Left lung (tissue), 10 donors: ENCODE results near the gene SIX5. TPM values are rescaled to one million over a fixed set of nuclear protein-coding genes. Genes with fewer than 3 reads are reported as not detected.
"Not testable (repeated sequence)": the region's sequence is repeated elsewhere in the genome, so short reads cannot be mapped to it uniquely, and the experiment has no call there.

Source experiments
- ATAC-seq: fragments of 200-7000 bp; cut with Tn5 transposase; one replicate; pipeline ENCODE4 v1.9.1; 2020; ENCODE audit warnings: moderate library complexity
- DNase-seq, 4 donors: peaks; one replicate each; pipeline ENCODE4 v3.0.0-alpha.2; 2013 to 2020
- H3K27ac ChIP-seq, 2 donors: fragments of 200-600 bp; sonication (generic) in 1 of 2; one replicate each; pipeline versions ENCODE4 v1.5.0 to v1.8.0; 2020 to 2021
- H3K27me3 ChIP-seq, 2 donors: fragments of 200-600 bp; sonication (generic) in 1 of 2; one replicate each; pipeline versions ENCODE4 v1.5.0 to v1.8.0; 2020 to 2021
- H3K36me3 ChIP-seq, 2 donors: fragments of 200-600 bp; sonication (generic) in 1 of 2; one replicate each; pipeline versions ENCODE4 v1.5.0 to v1.8.0; 2020 to 2021
- H3K4me1 ChIP-seq, 2 donors: fragments of 200-600 bp; one replicate each; pipeline ENCODE4 v1.8.0; 2021
- H3K4me3 ChIP-seq, 2 donors: fragments of 200-600 bp; sonication (generic) in 1 of 2; one replicate each; pipeline versions ENCODE4 v1.5.0 to v1.8.0; 2020 to 2021; ENCODE audit warnings: mild to moderate bottlenecking in 1 of 2
- H3K9me3 ChIP-seq, 2 donors: fragments of 200-600 bp; sonication (generic) in 1 of 2; one replicate each; pipeline versions ENCODE4 v1.5.0 to v1.8.0; 2020 to 2021
- intact Hi-C, 2 donors: fragments of 100-400 bp; cut with DNase I; formaldehyde crosslinking; loops; one replicate each; pipeline versions ENCODE4 v1.11.2 to v1.14.2; 2022
- polyA plus RNA-seq, 6 donors: library from polyadenylated mRNA; unstranded; fragments of 120-200 nt; gene quantifications; one replicate each; pipeline ENCODE4 v1.2.1, GENCODE V29; 2013; ENCODE audit not compliant: insufficient read length in 6 of 6
- total RNA-seq, 2 donors: library from RNA; stranded (reverse); fragmentation: NEBNext Ultra II Directional; extraction: Animal tissue kit (Norgen Biotek cat#: 25700); gene quantifications; one replicate each; pipeline ENCODE4 v1.2.1, GENCODE V29; 2021
- TF ChIP-seq, protein P1 (sequence below), 2 donors: fragments of 200-600 bp; sonication (generic) in 1 of 2; IDR thresholded peaks; one replicate each; pipeline versions ENCODE4 v1.5.0 to v1.8.0; 2021; ENCODE audit warnings: antibody characterized with exemption in 2 of 2
- donor health status: DM: no; HTN: yes; CAD: no.
- donor health status: DM: no; HTN: no; CAD: no.

Gene SIX5
- total and polyA plus RNA-seq, 8 donors: 11.5 to 25.0 (median 20.1) TPM

DNA sequence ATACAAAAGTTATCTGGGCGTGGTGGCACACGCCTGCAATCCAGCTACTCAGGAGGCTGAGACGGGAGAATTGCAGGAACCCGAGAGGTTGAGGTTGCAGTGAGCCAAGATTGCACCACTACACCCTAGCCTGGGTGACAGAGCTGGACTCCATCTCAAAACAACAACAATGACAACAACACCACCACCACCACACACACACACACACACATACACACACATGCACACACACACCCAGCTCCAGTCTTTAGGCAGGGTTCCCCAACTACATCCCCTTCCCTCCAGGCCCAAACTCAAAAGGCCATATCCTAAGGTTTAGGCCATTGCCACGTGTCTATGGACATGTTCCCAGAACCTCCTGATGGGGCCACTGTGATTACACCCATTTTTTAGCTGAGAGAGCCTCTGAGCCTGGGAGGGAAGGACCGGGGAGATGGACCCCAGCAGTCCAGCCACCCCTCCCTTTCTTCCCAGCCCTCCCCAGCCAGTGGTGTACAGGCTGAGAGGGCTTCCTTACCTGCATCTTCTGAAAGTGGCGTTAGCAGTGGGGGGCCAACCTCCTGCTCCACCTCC, 32.6 kb upstream of the SIX5 start:
- TF ChIP-seq, protein P1, sequence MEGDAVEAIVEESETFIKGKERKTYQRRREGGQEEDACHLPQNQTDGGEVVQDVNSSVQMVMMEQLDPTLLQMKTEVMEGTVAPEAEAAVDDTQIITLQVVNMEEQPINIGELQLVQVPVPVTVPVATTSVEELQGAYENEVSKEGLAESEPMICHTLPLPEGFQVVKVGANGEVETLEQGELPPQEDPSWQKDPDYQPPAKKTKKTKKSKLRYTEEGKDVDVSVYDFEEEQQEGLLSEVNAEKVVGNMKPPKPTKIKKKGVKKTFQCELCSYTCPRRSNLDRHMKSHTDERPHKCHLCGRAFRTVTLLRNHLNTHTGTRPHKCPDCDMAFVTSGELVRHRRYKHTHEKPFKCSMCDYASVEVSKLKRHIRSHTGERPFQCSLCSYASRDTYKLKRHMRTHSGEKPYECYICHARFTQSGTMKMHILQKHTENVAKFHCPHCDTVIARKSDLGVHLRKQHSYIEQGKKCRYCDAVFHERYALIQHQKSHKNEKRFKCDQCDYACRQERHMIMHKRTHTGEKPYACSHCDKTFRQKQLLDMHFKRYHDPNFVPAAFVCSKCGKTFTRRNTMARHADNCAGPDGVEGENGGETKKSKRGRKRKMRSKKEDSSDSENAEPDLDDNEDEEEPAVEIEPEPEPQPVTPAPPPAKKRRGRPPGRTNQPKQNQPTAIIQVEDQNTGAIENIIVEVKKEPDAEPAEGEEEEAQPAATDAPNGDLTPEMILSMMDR (IDR thresholded peaks at IDR 0.05): no peak
- Histone ChIP-seq H3K4me3 (no peak overlapping the region), H3K9me3 (no peaks in the 10 kb centered on the region), H3K36me3 (no peaks in the 10 kb centered on the region), H3K27me3 (peaks cover 0 to 92% of the 10 kb centered on the region in 2 donors), H3K4me1 (peaks cover 2 to 10% of the 10 kb centered on the region in 2 donors), H3K27ac (no peak overlapping the region)
- DNase-seq: no peak
- intact Hi-C loops: no loop called here
- no peak for ATAC-seq

DNA sequence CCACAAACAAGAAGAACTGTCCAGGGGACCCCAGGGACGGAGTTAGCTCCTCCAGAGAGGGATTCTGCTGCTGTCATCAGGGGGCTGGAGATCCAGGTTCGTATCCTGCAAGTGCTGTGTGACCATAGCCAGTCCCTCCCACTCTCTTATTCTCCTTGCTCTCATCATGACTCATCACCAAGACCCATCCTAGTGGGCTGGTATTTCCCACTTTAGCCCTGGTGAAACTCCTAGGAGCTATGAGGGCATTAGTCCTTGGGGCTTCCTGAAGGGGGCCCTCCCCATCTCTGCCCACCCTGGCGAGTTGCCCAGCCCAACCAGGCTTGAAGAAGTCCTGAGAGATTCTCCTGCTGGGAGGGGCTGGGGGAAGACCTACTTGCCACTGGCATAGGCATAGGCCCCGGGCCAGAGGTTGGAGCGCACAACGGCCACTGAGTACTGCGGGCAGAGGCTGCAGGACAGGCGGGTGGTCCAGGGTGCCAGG, 31.1 kb upstream of the SIX5 start:
- Histone ChIP-seq H3K27ac (no peak overlapping the region), H3K4me3 (no peak overlapping the region), H3K27me3 (peaks cover 0 to 98% of the 10 kb centered on the region in 2 donors), H3K4me1 (peaks cover 2 to 10% of the 10 kb centered on the region in 2 donors), H3K9me3 (no peaks in the 10 kb centered on the region), H3K36me3 (no peaks in the 10 kb centered on the region)
- DNase-seq (no peak), ATAC-seq (no peak)
- TF ChIP-seq, protein P1 (IDR thresholded peaks at IDR 0.05): no peak
- intact Hi-C loops: no loop called here

DNA sequence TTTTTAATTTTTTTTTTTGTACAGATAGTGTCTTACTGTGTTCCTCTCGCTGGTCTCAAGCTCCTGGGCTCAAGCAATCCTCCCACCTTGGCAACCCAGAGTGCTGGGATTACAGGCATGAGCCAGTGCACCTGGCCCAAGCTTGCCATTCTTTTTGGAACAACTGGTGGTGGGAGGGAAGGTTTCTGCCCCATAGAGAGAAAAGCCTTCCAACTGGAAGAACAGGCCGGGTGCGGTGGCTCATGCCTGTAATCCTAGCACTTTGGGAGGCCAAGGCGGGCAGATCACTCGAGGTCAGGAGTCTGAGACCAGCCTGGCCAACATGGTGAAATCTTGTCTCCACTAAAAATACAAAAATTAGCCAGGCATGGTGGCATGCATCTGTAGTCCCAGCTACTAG, 30.5 kb upstream of the SIX5 start:
- H3K27me3 ChIP-seq: peaks cover 0 to 98% of the 10 kb centered on the region in 2 donors
- DNase-seq, H3K9me3 ChIP-seq, H3K36me3 ChIP-seq, intact Hi-C loops, H3K4me1 ChIP-seq, H3K27ac ChIP-seq, H3K4me3 ChIP-seq: not testable (repeated sequence)
- peak; percentile 4 for ATAC-seq

DNA sequence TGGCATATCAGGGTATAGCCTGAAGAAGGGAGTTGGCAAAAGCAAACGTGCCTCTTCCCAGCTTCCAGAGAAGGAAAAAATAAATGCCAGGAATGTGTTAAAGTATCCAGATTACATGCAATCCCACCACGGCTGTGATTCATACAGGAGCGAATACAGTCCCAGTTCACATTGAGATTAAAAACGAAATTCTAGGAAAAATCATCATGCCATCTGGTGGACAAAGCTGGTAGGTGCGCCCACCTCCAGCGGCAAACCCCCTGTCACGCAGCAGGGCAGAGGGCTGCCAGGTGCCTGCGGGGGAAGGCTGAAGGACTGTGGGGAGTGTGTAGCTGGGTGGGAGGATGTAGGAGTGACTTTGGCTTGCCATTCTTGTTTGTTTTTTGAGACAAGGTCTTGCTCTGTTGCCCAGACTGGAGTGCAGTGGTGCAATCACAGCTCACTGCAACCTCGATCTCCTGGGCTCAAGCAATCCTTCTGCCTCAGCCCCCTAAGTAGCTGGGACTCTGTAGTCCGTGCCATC, 30.0 kb upstream of the SIX5 start:
- ATAC-seq (peak; percentile 90), DNase-seq (peak in 2 of 4 donors; percentile 68 to 83)
- TF ChIP-seq, protein P1 (IDR thresholded peaks at IDR 0.05): peak; percentile 89 to 94
- intact Hi-C loops: no loop called here
- Histone ChIP-seq H3K4me1 (peaks cover 2 to 10% of the 10 kb centered on the region in 2 donors), H3K36me3 (no peaks in the 10 kb centered on the region), H3K9me3 (no peaks in the 10 kb centered on the region), H3K27ac (no peak overlapping the region), H3K27me3 (peaks cover 0 to 98% of the 10 kb centered on the region in 2 donors), H3K4me3 (no peak overlapping the region)

DNA sequence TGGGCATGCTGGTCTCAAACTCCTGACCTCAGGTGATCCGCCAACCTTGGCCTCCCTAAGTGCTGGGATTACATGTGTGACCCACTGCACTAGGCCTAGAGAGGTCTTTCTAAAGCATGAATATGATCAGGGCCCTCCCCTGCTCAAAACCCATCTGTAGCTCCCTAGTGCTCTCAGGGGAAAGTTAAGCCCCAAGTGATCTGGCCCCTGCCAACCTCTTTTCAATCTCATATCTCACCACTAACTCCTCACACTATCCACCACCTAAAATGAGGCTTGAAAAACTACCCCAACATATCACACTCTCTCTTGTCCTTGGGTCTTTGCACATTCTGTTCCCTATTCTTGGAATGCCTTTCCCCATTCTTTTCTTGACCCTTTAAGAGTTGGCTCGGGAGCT, 25.6 kb upstream of the SIX5 start:
- peaks cover 0 to 89% of the 10 kb centered on the region in 2 donors for H3K27me3 ChIP-seq
- TF ChIP-seq, protein P1 (IDR thresholded peaks at IDR 0.05): no peak
- no peak for DNase-seq
- H3K4me1 ChIP-seq: peaks cover 14 to 37% of the 10 kb centered on the region in 2 donors
- H3K9me3 ChIP-seq: no peaks in the 10 kb centered on the region
- intact Hi-C loops: no loop called here
- H3K4me3 ChIP-seq: no peak overlapping the region
- ATAC-seq: no peak
- peaks cover 0 to 11% of the 10 kb centered on the region in 2 donors for H3K36me3 ChIP-seq
- H3K27ac ChIP-seq: no peak overlapping the region
